ENCODE measurements around the gene NKAPD1.
A peak's percentile ranks its signal among the peaks of the same experiment; 100 is the strongest.
"Not testable (repeated sequence)": the region's sequence is repeated elsewhere in the genome, so short reads cannot be mapped to it uniquely, and the experiment has no call there.

The NKAPD1 gene

GRCh38 chr11:112057170-112057569 is 16.9 kb upstream of the NKAPD1 start:
- no peak for DNase-seq (ENCODE audit: extremely low read depth, low read depth)
- TF ChIP-seq, protein P1, sequence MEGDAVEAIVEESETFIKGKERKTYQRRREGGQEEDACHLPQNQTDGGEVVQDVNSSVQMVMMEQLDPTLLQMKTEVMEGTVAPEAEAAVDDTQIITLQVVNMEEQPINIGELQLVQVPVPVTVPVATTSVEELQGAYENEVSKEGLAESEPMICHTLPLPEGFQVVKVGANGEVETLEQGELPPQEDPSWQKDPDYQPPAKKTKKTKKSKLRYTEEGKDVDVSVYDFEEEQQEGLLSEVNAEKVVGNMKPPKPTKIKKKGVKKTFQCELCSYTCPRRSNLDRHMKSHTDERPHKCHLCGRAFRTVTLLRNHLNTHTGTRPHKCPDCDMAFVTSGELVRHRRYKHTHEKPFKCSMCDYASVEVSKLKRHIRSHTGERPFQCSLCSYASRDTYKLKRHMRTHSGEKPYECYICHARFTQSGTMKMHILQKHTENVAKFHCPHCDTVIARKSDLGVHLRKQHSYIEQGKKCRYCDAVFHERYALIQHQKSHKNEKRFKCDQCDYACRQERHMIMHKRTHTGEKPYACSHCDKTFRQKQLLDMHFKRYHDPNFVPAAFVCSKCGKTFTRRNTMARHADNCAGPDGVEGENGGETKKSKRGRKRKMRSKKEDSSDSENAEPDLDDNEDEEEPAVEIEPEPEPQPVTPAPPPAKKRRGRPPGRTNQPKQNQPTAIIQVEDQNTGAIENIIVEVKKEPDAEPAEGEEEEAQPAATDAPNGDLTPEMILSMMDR (IDR thresholded peaks at IDR 0.05; ENCODE audit: low read depth, low read length), result no peak

GRCh38 chr11:112058103-112058502 is 16.0 kb upstream of the NKAPD1 start:
- TF ChIP-seq, protein P1 (IDR thresholded peaks at IDR 0.05; ENCODE audit: low read depth, low read length), result no peak
- no peak for DNase-seq (ENCODE audit: extremely low read depth, low read depth)

GRCh38 chr11:112062923-112063322 is 11.2 kb upstream of the NKAPD1 start:
- DNase-seq (ENCODE audit: extremely low read depth, low read depth), result no peak
- TF ChIP-seq, protein P1 (IDR thresholded peaks at IDR 0.05; ENCODE audit: low read depth, low read length), result no peak

DNA sequence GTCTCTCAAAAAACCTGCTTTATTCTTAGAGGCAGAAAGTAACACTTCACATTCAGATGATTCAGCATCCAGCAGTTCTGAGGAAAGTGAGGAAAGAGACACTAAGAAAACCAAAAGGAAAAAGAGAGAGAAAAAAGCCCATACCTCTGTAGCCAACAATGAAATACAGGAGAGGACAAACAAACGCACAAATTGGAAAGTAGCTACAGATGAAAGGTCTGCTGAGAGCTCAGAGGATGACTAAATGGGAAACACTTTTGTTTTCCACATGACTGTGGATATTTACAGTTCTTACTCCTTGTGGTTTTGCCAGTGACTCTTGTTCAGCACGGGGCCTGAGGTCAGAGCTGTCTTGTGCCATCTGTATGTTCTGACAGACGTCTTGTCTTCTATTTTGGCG is 8.6 kb downstream of the NKAPD1 start:
- no peak for DNase-seq (ENCODE audit: extremely low read depth, low read depth)
- TF ChIP-seq, protein P1 (IDR thresholded peaks at IDR 0.05; ENCODE audit: low read depth, low read length), result no peak

GRCh38 chr11:112085822-112086421 is 11.8 kb downstream of the NKAPD1 start:
- TF ChIP-seq, protein P1 (IDR thresholded peaks at IDR 0.05; ENCODE audit: low read depth, low read length), result no peak
- no peak for DNase-seq (ENCODE audit: extremely low read depth, low read depth)

DNA sequence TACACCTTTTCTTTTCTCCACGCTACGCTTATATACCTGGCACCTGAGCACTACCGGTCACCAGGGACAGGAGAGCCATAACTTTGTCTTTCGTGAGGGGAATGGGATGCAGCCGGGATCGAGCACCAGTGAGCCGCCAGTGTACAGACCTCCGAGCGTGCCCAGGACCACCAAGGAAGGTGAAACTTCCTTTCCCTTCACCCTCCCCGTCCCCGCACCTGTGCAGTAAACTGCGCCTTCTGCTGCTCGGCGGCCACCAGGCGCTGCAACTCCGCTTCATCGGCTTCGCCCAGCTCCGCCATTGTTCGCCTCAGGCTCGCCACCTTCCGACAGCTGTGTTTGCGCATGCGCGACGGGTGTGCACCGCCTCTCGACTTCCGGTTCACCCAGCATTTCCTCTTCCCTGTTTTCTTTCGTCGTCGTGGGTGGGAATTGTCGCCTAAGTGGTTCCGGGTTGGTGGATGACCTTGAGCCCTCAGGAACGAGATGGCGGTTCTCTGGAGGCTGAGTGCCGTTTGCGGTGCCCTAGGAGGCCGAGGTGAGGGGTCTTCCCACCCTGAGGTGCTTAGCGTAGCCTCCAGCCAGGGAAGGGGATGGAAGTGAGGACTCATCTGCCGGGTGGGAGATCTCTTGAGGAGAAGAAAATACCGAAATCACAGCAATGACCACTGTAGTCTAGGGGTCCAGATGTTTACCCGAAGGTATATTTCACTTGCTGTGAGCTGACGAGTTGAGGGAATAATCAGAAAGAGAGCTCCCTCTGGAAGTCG is 12.5 kb downstream of the NKAPD1 start, which contains the start of the genes SDHD and TIMM8B:
Gene SDHD (plus strand): TSS at position 452 of the 770 bp plus-strand sequence. CDS start 35 bp downstream, at position 487.
Gene TIMM8B (minus strand): TSS at position 335 of the 770 bp plus-strand sequence. CDS start 33 bp downstream, at position 302.
- peak; percentile 89 for DNase-seq (ENCODE audit: extremely low read depth, low read depth)
- TF ChIP-seq, protein P1 (IDR thresholded peaks at IDR 0.05; ENCODE audit: low read depth, low read length), result peak; percentile 37

GRCh38 chr11:112087212-112087611 is 13.1 kb downstream of the NKAPD1 start:
- no peak for DNase-seq (ENCODE audit: extremely low read depth, low read depth)
- TF ChIP-seq, protein P1 (IDR thresholded peaks at IDR 0.05; ENCODE audit: low read depth, low read length), result no peak

DNA sequence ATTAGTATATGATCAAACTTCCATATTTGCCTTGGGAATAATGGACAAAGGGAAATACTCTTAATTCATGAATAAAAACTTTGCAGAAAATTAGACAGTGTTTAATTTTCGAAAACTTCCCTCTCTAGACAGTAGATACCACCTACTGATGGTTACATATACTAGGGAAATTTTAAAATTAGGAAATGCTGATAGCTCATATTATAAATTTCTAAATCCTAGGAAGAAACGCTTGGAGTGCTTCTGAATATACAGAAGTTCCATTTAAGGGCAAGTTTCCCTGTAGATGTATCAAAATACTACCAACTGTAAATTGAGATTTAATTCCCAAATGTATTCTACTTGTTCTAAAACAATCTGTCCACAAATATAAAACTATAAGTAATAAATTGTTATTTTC is 21.2 kb downstream of the NKAPD1 start:
- DNase-seq (ENCODE audit: extremely low read depth, low read depth), result not testable (repeated sequence)

All from AG09319 (cell line).